B cell (primary cell): Measurements from ENCODE around the gene FEM1B. TPM values are rescaled to one million over a fixed set of nuclear protein-coding genes. Genes with fewer than 3 reads are reported as not detected.

Experiments used
- ATAC-seq: fragments of 200-7000 bp; cut with Tn5 transposase; one replicate; pipeline ENCODE4 v1.10.0; 2021; ENCODE audit warnings: low read depth, mild to moderate bottlenecking, moderate number of reproducible peaks, moderate library complexity
- CTCF ChIA-PET: fragments of 350-600 bp; sonication (Branson Sonifier 250); formaldehyde crosslinking; loops from one replicate; lab custom pipeline; 2021; ENCODE audit warnings: antibody characterized with exemption, inconsistent platforms; lab: Charles Lee
- POLR2A ChIA-PET: fragments of 350-600 bp; sonication (Branson Sonifier 250); formaldehyde crosslinking; loops from one replicate; lab custom pipeline; 2021; ENCODE audit warnings: antibody characterized with exemption; lab: Charles Lee
- DNase-seq: peaks from one replicate; pipeline ENCODE4 v3.0.0; 2013
- H2AFZ ChIP-seq: 2 replicates; pipeline ENCODE4 v1.6.1; 2012; ENCODE audit warnings: mild to moderate bottlenecking, low read depth, low read length; ENCODE audit not compliant: insufficient read depth, poor library complexity, severe bottlenecking
- H3K27ac ChIP-seq, 2 donors: 1 replicate in 1 of 2; 2 replicates in 1 of 2; pipeline ENCODE4 v1.5.1; 2012 to 2013; ENCODE audit warnings: low read length in 2 of 2, mild to moderate bottlenecking in 2 of 2, moderate library complexity in 1 of 2
- H3K27me3 ChIP-seq, 4 experiments: fragments of 200-600 bp in 1 of 4; sonication (generic) in 1 of 4; replicated peaks in 1 of 4; 1 replicate in 2 of 4; 2 replicates in 2 of 4; pipeline versions ENCODE4 v1.6.1 to v1.7.0; 2013 to 2016; ENCODE audit warnings: low read length in 3 of 4, mild to moderate bottlenecking in 2 of 4, mixed read lengths in 1 of 4, moderate library complexity in 1 of 4; ENCODE audit not compliant: insufficient read depth in 4 of 4, control insufficient read depth in 3 of 4; ENCODE audit errors: control extremely low read depth in 1 of 4
- H3K36me3 ChIP-seq, 2 experiments: replicated peaks in 1 of 2; 1 replicate in 1 of 2; 2 replicates in 1 of 2; pipeline versions ENCODE4 v1.6.1 to v1.7.1; 2013; ENCODE audit warnings: low read length in 1 of 2; ENCODE audit not compliant: insufficient read depth in 2 of 2, control insufficient read depth in 1 of 2; ENCODE audit errors: control extremely low read depth in 1 of 2, extremely low read depth in 1 of 2
- H3K4me1 ChIP-seq, 2 donors: fragments of 200-600 bp in 1 of 2; sonication (generic) in 1 of 2; 1 replicate in 1 of 2; 2 replicates in 1 of 2; pipeline versions ENCODE4 v1.5.1 to v1.6.1; 2013 to 2017; ENCODE audit warnings: low read length in 2 of 2; ENCODE audit not compliant: control insufficient read depth in 2 of 2, insufficient read depth in 2 of 2
- H3K4me2 ChIP-seq: replicated peaks from 2 replicates; pipeline ENCODE3; 2012; ENCODE audit warnings: mild to moderate bottlenecking, low read depth, low read length; ENCODE audit not compliant: poor library complexity, severe bottlenecking
- H3K4me3 ChIP-seq, 5 experiments: fragments of 200-600 bp in 1 of 5; sonication (generic) in 1 of 5; 1 replicate in 3 of 5; 2 replicates in 2 of 5; pipeline versions ENCODE4 v1.5.1 to v1.7.0; 2011 to 2016; ENCODE audit warnings: low read length in 4 of 5, mild to moderate bottlenecking in 4 of 5, low read depth in 2 of 5, control low read depth in 1 of 5, moderate library complexity in 1 of 5; ENCODE audit not compliant: insufficient read depth in 1 of 5; ENCODE audit errors: control extremely low read depth in 1 of 5, extremely low read depth in 1 of 5
- H3K79me2 ChIP-seq: fragments of 200-600 bp; sonication (generic); one replicate; pipeline ENCODE4 v1.6.0; 2016; ENCODE audit warnings: low read length; ENCODE audit not compliant: control insufficient read depth, insufficient read depth
- H3K9ac ChIP-seq: fragments of 200-600 bp; sonication (generic); 2 replicates; pipeline ENCODE4 v1.6.1; 2017; ENCODE audit warnings: mild to moderate bottlenecking, low read length, moderate library complexity
- H3K9me3 ChIP-seq, 3 donors: one replicate each; pipeline versions ENCODE4 v1.6.1 to v1.7.1; 2013; ENCODE audit warnings: low read length in 2 of 3; ENCODE audit not compliant: control insufficient read depth in 2 of 3, insufficient read depth in 1 of 3; ENCODE audit errors: control extremely low read depth in 1 of 3
- H4K20me1 ChIP-seq: 2 replicates; pipeline ENCODE4 v1.6.0; 2012; ENCODE audit warnings: mild to moderate bottlenecking, low read length; ENCODE audit not compliant: insufficient read depth, control insufficient read depth, poor library complexity, severe bottlenecking
- H3K27ac Mint-ChIP-seq: one replicate; pipeline ENCODE4 v1.8.0; 2021; ENCODE audit warnings: mixed read lengths
- H3K27me3 Mint-ChIP-seq: one replicate; pipeline ENCODE4 v1.8.0; 2021; ENCODE audit warnings: mixed read lengths
- H3K4me1 Mint-ChIP-seq: one replicate; pipeline ENCODE4 v1.8.0; 2021; ENCODE audit warnings: mixed read lengths
- H3K4me3 Mint-ChIP-seq: one replicate; pipeline ENCODE4 v1.8.0; 2021; ENCODE audit warnings: mixed read lengths
- H3K9me3 Mint-ChIP-seq: one replicate; pipeline ENCODE4 v1.8.0; 2022; ENCODE audit warnings: mixed read lengths; ENCODE audit not compliant: insufficient read depth
- EZH2 ChIP-seq: IDR thresholded peaks from 2 replicates; pipeline ENCODE4 v1.6.1; 2012; ENCODE audit warnings: borderline replicate concordance, low read depth, mild to moderate bottlenecking, moderate library complexity, low read length; ENCODE audit not compliant: insufficient read depth, poor library complexity, severe bottlenecking
- WGBS: methylation state at CpG from one replicate; pipeline ENCODE4 v1.1.5; 2013; ENCODE audit warnings: missing lambda C conversion rate; ENCODE audit not compliant: insufficient coverage; 5-methylcytosine and 5-hydroxymethylcytosine counted together
- intact Hi-C: fragments of 100-400 bp; cut with micrococcal nuclease; formaldehyde crosslinking; loops from one replicate; pipeline ENCODE4 v1.10.0; 2022
- polyA plus RNA-seq: library from polyadenylated mRNA; depleted of rRNA; stranded (reverse); fragments of >200 nt; gene quantifications from 2 replicates; pipeline ENCODE4 v1.2.3, GENCODE V29; 2012
- total RNA-seq, 2 donors: library from RNA; stranded (reverse); fragments of 120-200 nt in 1 of 2; gene quantifications; 1 replicate in 1 of 2; 2 replicates in 1 of 2; pipeline versions ENCODE4 v1.2.3 to v1.2.4, GENCODE V29; 2013 to 2022
- TF ChIP-seq, protein P1 (sequence below): fragments of 200-600 bp; IDR thresholded peaks from one replicate; pipeline ENCODE4 v1.8.0; 2022; ENCODE audit warnings: antibody characterized with exemption, mild to moderate bottlenecking

FEM1B gene
- total and polyA plus RNA-seq, 2 donors (not counting 1 experiment from before 2014, with no cell fraction given): 13.8 to 52.4 TPM

DNA sequence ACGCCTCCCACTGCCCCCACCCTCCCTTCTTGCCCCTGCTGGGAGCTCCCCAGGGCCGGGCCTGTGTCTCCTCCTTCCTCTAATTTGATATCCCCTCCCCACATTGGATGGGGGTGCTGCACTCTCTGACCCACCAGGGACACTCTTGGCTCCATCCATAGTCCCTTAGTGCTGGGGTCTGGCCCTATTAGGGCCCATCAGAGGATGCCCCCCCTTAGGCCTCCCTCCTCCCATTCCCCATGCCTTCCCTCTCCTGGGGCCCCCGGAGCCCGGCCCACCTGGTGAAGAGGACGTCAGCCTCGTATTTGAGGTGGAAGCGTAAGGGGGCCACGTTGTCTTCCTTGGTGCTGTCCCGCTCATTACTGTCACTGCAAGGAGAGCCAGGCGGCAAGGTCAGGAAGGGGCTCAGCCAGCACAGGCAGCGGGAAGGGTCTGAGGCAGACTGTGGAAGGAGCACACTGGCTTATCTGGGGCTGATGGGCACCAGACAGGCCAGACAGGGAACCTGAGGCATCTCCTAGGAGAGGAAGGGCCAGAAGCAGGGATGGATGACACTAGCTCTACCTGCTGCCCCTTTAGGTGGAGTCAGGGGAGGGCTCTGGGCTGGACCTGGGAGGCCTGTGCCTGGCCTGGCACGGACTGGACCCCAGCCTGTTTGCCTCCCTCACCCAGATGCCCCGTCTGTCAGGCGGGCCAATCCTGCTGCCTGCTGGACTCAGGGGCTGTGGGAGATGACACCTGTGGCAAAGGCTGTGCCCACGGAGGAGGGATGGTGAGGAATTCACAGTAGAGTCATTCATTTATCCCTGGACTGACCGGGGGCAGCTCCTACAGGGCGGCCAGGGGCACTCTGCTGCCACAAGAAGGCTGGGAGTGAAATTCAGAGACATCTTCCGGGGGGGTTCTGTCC lies 36.2 kb downstream of the FEM1B start:
- no peak overlapping the region for H3K27ac ChIP-seq
- peaks cover 10% of the 10 kb centered on the region for H3K27me3 Mint-ChIP-seq
- ATAC-seq: no peak
- no peak overlapping the region for H3K27ac Mint-ChIP-seq
- H3K4me3 ChIP-seq: no peak overlapping the region
- ChIA-PET CTCF (no interaction called here), POLR2A (no interaction called here)
- no peak for TF ChIP-seq EZH2
- TF ChIP-seq, protein P1, sequence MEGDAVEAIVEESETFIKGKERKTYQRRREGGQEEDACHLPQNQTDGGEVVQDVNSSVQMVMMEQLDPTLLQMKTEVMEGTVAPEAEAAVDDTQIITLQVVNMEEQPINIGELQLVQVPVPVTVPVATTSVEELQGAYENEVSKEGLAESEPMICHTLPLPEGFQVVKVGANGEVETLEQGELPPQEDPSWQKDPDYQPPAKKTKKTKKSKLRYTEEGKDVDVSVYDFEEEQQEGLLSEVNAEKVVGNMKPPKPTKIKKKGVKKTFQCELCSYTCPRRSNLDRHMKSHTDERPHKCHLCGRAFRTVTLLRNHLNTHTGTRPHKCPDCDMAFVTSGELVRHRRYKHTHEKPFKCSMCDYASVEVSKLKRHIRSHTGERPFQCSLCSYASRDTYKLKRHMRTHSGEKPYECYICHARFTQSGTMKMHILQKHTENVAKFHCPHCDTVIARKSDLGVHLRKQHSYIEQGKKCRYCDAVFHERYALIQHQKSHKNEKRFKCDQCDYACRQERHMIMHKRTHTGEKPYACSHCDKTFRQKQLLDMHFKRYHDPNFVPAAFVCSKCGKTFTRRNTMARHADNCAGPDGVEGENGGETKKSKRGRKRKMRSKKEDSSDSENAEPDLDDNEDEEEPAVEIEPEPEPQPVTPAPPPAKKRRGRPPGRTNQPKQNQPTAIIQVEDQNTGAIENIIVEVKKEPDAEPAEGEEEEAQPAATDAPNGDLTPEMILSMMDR: no peak
- H3K4me3 Mint-ChIP-seq: no peak overlapping the region
- H3K9ac ChIP-seq: no peak overlapping the region
- H3K79me2 ChIP-seq: no peaks in the 10 kb centered on the region
- no peaks in the 10 kb centered on the region for H3K4me1 Mint-ChIP-seq
- H3K27me3 ChIP-seq: no peaks in the 10 kb centered on the region
- no peaks in the 10 kb centered on the region for H3K36me3 ChIP-seq
- intact Hi-C loops: no loop called here
- no peaks in the 10 kb centered on the region for H3K9me3 ChIP-seq
- H3K4me2 ChIP-seq: no peak overlapping the region
- H3K9me3 Mint-ChIP-seq: no peaks in the 10 kb centered on the region
- H3K4me1 ChIP-seq: no peaks in the 10 kb centered on the region
- 88% methylated on average over 18 of the region's 18 CpGs for WGBS
- H2AFZ ChIP-seq: no peak overlapping the region
- no peaks in the 10 kb centered on the region for H4K20me1 ChIP-seq
- DNase-seq: no peak

DNA sequence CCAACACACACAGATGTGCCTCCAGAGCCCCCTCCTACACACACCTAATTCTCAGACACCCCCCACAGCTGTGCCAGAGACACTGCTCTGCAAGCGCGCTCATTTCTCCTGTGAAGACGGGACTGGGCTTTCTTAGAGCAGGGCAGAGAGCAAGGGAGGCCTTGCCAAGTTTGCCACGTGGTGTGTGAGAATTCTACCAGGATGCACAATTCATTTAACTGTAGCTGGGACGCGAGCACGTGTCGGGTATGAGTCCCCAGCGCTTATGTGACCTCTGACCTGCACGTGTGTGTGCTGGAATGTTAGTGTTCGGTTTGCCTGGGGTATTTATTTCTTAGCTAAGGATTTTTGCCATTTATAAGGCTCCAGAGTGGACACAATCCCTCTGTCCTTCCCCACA lies 37.0 kb downstream of the FEM1B start:
- Histone ChIP-seq H3K27ac (no peak overlapping the region), H3K79me2 (no peaks in the 10 kb centered on the region), H3K4me3 (no peak overlapping the region), H3K27me3 (no peaks in the 10 kb centered on the region), H3K9ac (no peak overlapping the region), H3K36me3 (no peaks in the 10 kb centered on the region), H2AFZ (no peak overlapping the region), H3K9me3 (no peaks in the 10 kb centered on the region), H4K20me1 (no peaks in the 10 kb centered on the region), H3K4me1 (no peaks in the 10 kb centered on the region), H3K4me2 (no peak overlapping the region)
- no peak overlapping the region for H3K27ac Mint-ChIP-seq
- peaks cover 13% of the 10 kb centered on the region for H3K27me3 Mint-ChIP-seq
- CTCF ChIA-PET: no interaction called here
- no peak for TF ChIP-seq EZH2
- TF ChIP-seq, protein P1: no peak
- no peak overlapping the region for H3K4me3 Mint-ChIP-seq
- ATAC-seq: no peak
- H3K4me1 Mint-ChIP-seq: no peaks in the 10 kb centered on the region
- no peaks in the 10 kb centered on the region for H3K9me3 Mint-ChIP-seq
- DNase-seq: no peak
- intact Hi-C loops: no loop called here
- WGBS: 93% methylated on average over 2 of the region's 11 CpGs
- POLR2A ChIA-PET: no interaction called here
